DMS 273 (cell line): ENCODE measurements around the gene IRF1.
A peak's percentile ranks its signal among the peaks of the same experiment; 100 is the strongest.

ENCODE experiments used
- DNase-seq: peaks from one replicate; lab custom pipeline; 2025; ENCODE audit not compliant: unreplicated experiment; lab: John Stamatoyannopoulos, UW

Gene IRF1

GRCh38 chr5:132500931-132501628 is 10.5 kb upstream of the IRF1 start:
- DNase-seq: peak; percentile 84

GRCh38 chr5:132500244-132500930 is 9.8 kb upstream of the IRF1 start:
- DNase-seq: no peak

- no peak for DNase-seq
Observed at GRCh38 chr5:132499440-132500243, 9.1 kb upstream of the IRF1 start.

GRCh38 chr5:132498686-132499271 is 8.2 kb upstream of the IRF1 start:
- no peak for DNase-seq

- DNase-seq: peak; percentile 26
Observed at GRCh38 chr5:132498152-132498551, 7.6 kb upstream of the IRF1 start.

- peak; percentile 43 for DNase-seq
Observed at GRCh38 chr5:132497488-132497997, 7.0 kb upstream of the IRF1 start.

- DNase-seq: peak; percentile 78
Observed at GRCh38 chr5:132496631-132497487, 6.3 kb upstream of the IRF1 start.

- peak; percentile 86 for DNase-seq
Observed at GRCh38 chr5:132496191-132496630, 5.6 kb upstream of the IRF1 start.

GRCh38 chr5:132495667-132496190 is 5.2 kb upstream of the IRF1 start:
- DNase-seq: peak; percentile 85

- DNase-seq: no peak
Observed at GRCh38 chr5:132493821-132494220, 3.2 kb upstream of the IRF1 start.

GRCh38 chr5:132493241-132493640 is 2.7 kb upstream of the IRF1 start:
- no peak for DNase-seq

- no peak for DNase-seq
Observed at GRCh38 chr5:132492386-132493125, 2.0 kb upstream of the IRF1 start.

GRCh38 chr5:132491368-132492364 is 1.1 kb upstream of the IRF1 start:
- no peak for DNase-seq

- peak; percentile 73 for DNase-seq
Observed at GRCh38 chr5:132489871-132490483, 596 bp downstream of the IRF1 start.

- DNase-seq: no peak
Observed at GRCh38 chr5:132489051-132489770, 1.4 kb downstream of the IRF1 start.

GRCh38 chr5:132488590-132488989 is 2.0 kb downstream of the IRF1 start:
- no peak for DNase-seq
